H1 (cell line): ENCODE results near the gene MYH6. TPM values are rescaled to one million over a fixed set of nuclear protein-coding genes. Genes with fewer than 3 reads are reported as not detected.

ENCODE experiments used
- CTCF ChIA-PET: fragments of 300-600 bp; sonication (Branson Sonifier 250); formaldehyde crosslinking; loops from one replicate; lab custom pipeline; 2021; ENCODE audit not compliant: partially characterized antibody; lab: Charles Lee
- POLR2A ChIA-PET: fragments of 300-600 bp; sonication (Branson Sonifier 250); formaldehyde crosslinking; loops from one replicate; lab custom pipeline; 2021; ENCODE audit warnings: inconsistent platforms; ENCODE audit not compliant: partially characterized antibody; lab: Charles Lee
- DNase-seq, 2 experiments: peaks; one replicate each; pipeline versions ENCODE4 v3.0.0 to v3.0.0-alpha.2; 2010 to 2022; ENCODE audit warnings: low spot score in 2 of 2, low read depth in 1 of 2, mixed read lengths in 1 of 2
- FAIRE-seq: peaks from 2 replicates; lab custom pipeline; 2011; peaks lifted over from hg19 to GRCh38; lab: Jason Lieb, UNC
- H2AFZ ChIP-seq: 2 replicates; pipeline ENCODE4 v1.8.1; 2012; ENCODE audit warnings: low read length, inconsistent platforms
- H2AK5ac ChIP-seq: 2 replicates; pipeline ENCODE4 v1.6.1; 2013; ENCODE audit warnings: low read depth, low read length
- H2BK120ac ChIP-seq: replicated peaks from 2 replicates; pipeline ENCODE3; 2013; ENCODE audit warnings: low read depth, low read length, inconsistent platforms
- H2BK12ac ChIP-seq: 2 replicates; pipeline ENCODE4 v1.6.1; 2013; ENCODE audit warnings: low read depth, low read length
- H2BK15ac ChIP-seq: 2 replicates; pipeline ENCODE4 v1.6.1; 2013; ENCODE audit warnings: low read length
- H2BK20ac ChIP-seq: 2 replicates; pipeline ENCODE4 v1.6.1; 2013; ENCODE audit warnings: low read length
- H2BK5ac ChIP-seq: 2 replicates; pipeline ENCODE4 v1.6.1; 2013; ENCODE audit warnings: low read depth, low read length
- H3K14ac ChIP-seq: 2 replicates; pipeline ENCODE4 v1.6.1; 2013; ENCODE audit warnings: inconsistent platforms; ENCODE audit not compliant: insufficient read length
- H3K18ac ChIP-seq: 2 replicates; pipeline ENCODE4 v1.6.1; 2013; ENCODE audit warnings: low read length; ENCODE audit errors: extremely low read depth
- H3K23ac ChIP-seq: 2 replicates; pipeline ENCODE4 v1.6.1; 2013; ENCODE audit warnings: inconsistent platforms; ENCODE audit not compliant: insufficient read length
- H3K23me2 ChIP-seq: 2 replicates; pipeline ENCODE4 v1.6.1; 2013; ENCODE audit warnings: low read depth, low read length
- H3K27ac ChIP-seq: 2 replicates; pipeline ENCODE4 v1.6.1; 2011; ENCODE audit warnings: low read depth, low read length, inconsistent platforms
- H3K27me3 ChIP-seq, 4 experiments: replicated peaks in 1 of 4; 1 replicate in 1 of 4; 2 replicates in 3 of 4; pipeline versions ENCODE4 v1.6.1 to v1.8.1; 2011 to 2013; ENCODE audit warnings: low read length in 3 of 4, mild to moderate bottlenecking in 3 of 4, inconsistent platforms in 2 of 4, mixed read lengths in 2 of 4, moderate library complexity in 1 of 4; ENCODE audit not compliant: control insufficient read depth in 3 of 4, insufficient read depth in 3 of 4; ENCODE audit errors: extremely low read depth in 1 of 4
- H3K36me3 ChIP-seq, 4 experiments: 2 replicates each; pipeline versions ENCODE4 v1.6.1 to v1.8.1; 2011 to 2013; ENCODE audit warnings: mild to moderate bottlenecking in 4 of 4, low read length in 3 of 4, moderate library complexity in 2 of 4, control low read depth in 1 of 4, inconsistent platforms in 1 of 4; ENCODE audit not compliant: insufficient read depth in 4 of 4, control insufficient read depth in 2 of 4
- H3K4ac ChIP-seq: replicated peaks from 2 replicates; pipeline ENCODE3; 2013; ENCODE audit warnings: low read length, low read depth, mixed read lengths, inconsistent platforms; ENCODE audit not compliant: insufficient read length
- H3K4me1 ChIP-seq, 4 experiments: replicated peaks in 1 of 4; 1 replicate in 1 of 4; 2 replicates in 3 of 4; pipeline versions ENCODE4 v1.6.1 to v1.8.1; 2011 to 2013; ENCODE audit warnings: low read length in 3 of 4, inconsistent platforms in 2 of 4, mixed read lengths in 1 of 4; ENCODE audit not compliant: insufficient read depth in 4 of 4, control insufficient read depth in 3 of 4
- H3K4me2 ChIP-seq, 2 experiments: 2 replicates each; pipeline versions ENCODE4 v1.6.1 to v1.8.1; 2011 to 2013; ENCODE audit warnings: low read depth in 2 of 2, low read length in 2 of 2, control low read depth in 1 of 2, inconsistent platforms in 1 of 2, mild to moderate bottlenecking in 1 of 2; ENCODE audit not compliant: insufficient read depth in 1 of 2
- H3K4me3 ChIP-seq, 4 experiments: fragments of 200-600, 300-600 bp in 1 of 4; sonication (generic), shearing (Covaris generic), sonication (Bioruptor Twin) in 1 of 4; 2 replicates each; pipeline versions ENCODE4 v1.5.1 to v1.8.1; 2011 to 2016; ENCODE audit warnings: low read length in 4 of 4, low read depth in 3 of 4, control low read depth in 2 of 4, inconsistent platforms in 2 of 4, mild to moderate bottlenecking in 2 of 4, mixed read lengths in 1 of 4, moderate library complexity in 1 of 4; ENCODE audit not compliant: insufficient read depth in 2 of 4; ENCODE audit errors: extremely low read depth in 1 of 4
- H3K56ac ChIP-seq: replicated peaks from 2 replicates; pipeline ENCODE3; 2013; ENCODE audit warnings: low read depth, mild to moderate bottlenecking, mixed read lengths, low read length, inconsistent platforms; ENCODE audit not compliant: insufficient read length
- H3K79me1 ChIP-seq: 2 replicates; pipeline ENCODE4 v1.6.1; 2013; ENCODE audit warnings: low read depth, low read length, control low read depth
- H3K79me2 ChIP-seq, 2 experiments: 2 replicates each; pipeline versions ENCODE4 v1.6.1 to v1.8.1; 2012 to 2013; ENCODE audit warnings: low read length in 2 of 2, mild to moderate bottlenecking in 2 of 2, inconsistent platforms in 1 of 2; ENCODE audit not compliant: insufficient read depth in 2 of 2, control insufficient read depth in 1 of 2
- H3K9ac ChIP-seq, 4 experiments: replicated peaks in 1 of 4; 1 replicate in 1 of 4; 2 replicates in 3 of 4; pipeline versions ENCODE4 v1.6.1 to v1.8.1; 2011 to 2013; ENCODE audit warnings: low read depth in 3 of 4, low read length in 3 of 4, control low read depth in 2 of 4, mild to moderate bottlenecking in 2 of 4, moderate library complexity in 2 of 4, inconsistent platforms in 1 of 4; ENCODE audit errors: extremely low read depth in 1 of 4
- H3K9me3 ChIP-seq, 2 experiments: 2 replicates each; pipeline versions ENCODE4 v1.6.1 to v1.8.1; 2012 to 2013; ENCODE audit warnings: mild to moderate bottlenecking in 2 of 2, moderate library complexity in 2 of 2, control low read depth in 1 of 2, inconsistent platforms in 1 of 2, low read depth in 1 of 2, low read length in 1 of 2, mixed read lengths in 1 of 2; ENCODE audit not compliant: insufficient read depth in 2 of 2
- H4K20me1 ChIP-seq, 2 experiments: replicated peaks in 1 of 2; 2 replicates each; pipeline versions ENCODE3 to v1.8.1; 2011 to 2013; ENCODE audit warnings: inconsistent platforms in 2 of 2, low read length in 2 of 2, mild to moderate bottlenecking in 1 of 2; ENCODE audit not compliant: insufficient read depth in 2 of 2, control insufficient read depth in 1 of 2
- H4K5ac ChIP-seq: 2 replicates; pipeline ENCODE4 v1.6.1; 2013; ENCODE audit warnings: low read length, low read depth, mixed read lengths, inconsistent platforms; ENCODE audit not compliant: insufficient read length
- H4K8ac ChIP-seq: 2 replicates; pipeline ENCODE4 v1.8.0; 2013; ENCODE audit warnings: mild to moderate bottlenecking, moderate library complexity, low read length, inconsistent platforms; ENCODE audit not compliant: insufficient read depth; ENCODE audit errors: extremely low read depth
- H4K91ac ChIP-seq: replicated peaks from 2 replicates; pipeline ENCODE3; 2013; ENCODE audit warnings: low read length, mixed read lengths, inconsistent platforms; ENCODE audit not compliant: insufficient read length
- ASH2L ChIP-seq: fragments of 200-600, 300-600 bp; sonication (generic); IDR thresholded peaks from one replicate; pipeline ENCODE4 v1.7.1; 2017; ENCODE audit warnings: low read length
- CBX5 ChIP-seq: fragments of 300-800, 300-1000 bp; sonication (generic); IDR thresholded peaks from 2 replicates; pipeline ENCODE4 v1.7.1; 2016; ENCODE audit warnings: antibody characterized with exemption, low read length, low read depth
- CEBPB ChIP-seq: IDR thresholded peaks from 2 replicates; pipeline ENCODE4 v1.6.1; 2012; ENCODE audit warnings: low read depth, low read length
- CTBP2 ChIP-seq: IDR thresholded peaks from 2 replicates; pipeline ENCODE4 v1.7.0; 2011; ENCODE audit warnings: borderline replicate concordance, mild to moderate bottlenecking, moderate library complexity, mixed read lengths, low read length; ENCODE audit not compliant: insufficient read depth, insufficient read length
- GTF2F1 ChIP-seq: IDR thresholded peaks from 2 replicates; pipeline ENCODE4 v1.6.1; 2012; ENCODE audit warnings: low read depth, low read length, improper control_type of control experiment, borderline replicate concordance
- PHF8 ChIP-seq: fragments of 200-600 bp; sonication (generic); conservative IDR thresholded peaks from 2 replicates; pipeline ENCODE4 v1.7.1; 2012; ENCODE audit warnings: low read depth, mild to moderate bottlenecking, inconsistent platforms, low read length, moderate library complexity
- POU5F1 ChIP-seq: IDR thresholded peaks from 2 replicates; pipeline ENCODE4 v1.6.1; 2011; ENCODE audit warnings: low read depth, mild to moderate bottlenecking, low read length, moderate library complexity
- RFX5 ChIP-seq: IDR thresholded peaks from 2 replicates; pipeline ENCODE4 v1.6.1; 2011; ENCODE audit warnings: low read depth, low read length, improper control_type of control experiment, borderline replicate concordance
- RNF2 ChIP-seq: fragments of 200-900, 300-1000 bp; sonication (generic); IDR thresholded peaks from 2 replicates; pipeline ENCODE4 v1.7.1; 2016; ENCODE audit warnings: borderline replicate concordance, low read depth, mild to moderate bottlenecking, antibody characterized with exemption, low read length; ENCODE audit not compliant: poor library complexity, severe bottlenecking; ENCODE audit errors: missing control alignments
- TBP ChIP-seq: IDR thresholded peaks from 2 replicates; pipeline ENCODE4 v1.6.1; 2011; ENCODE audit warnings: low read depth, low read length, improper control_type of control experiment
- WGBS, 2 experiments: shearing (Covaris generic) in 1 of 2; methylation state at CpG; one replicate each; pipeline versions ENCODE4 v1.1.6 to v1.1.7; 2013 to 2015; ENCODE audit warnings: low lambda C conversion rate in 2 of 2, mixed read lengths in 2 of 2, inconsistent platforms in 1 of 2, low coverage in 1 of 2, missing lambda C conversion rate in 1 of 2; ENCODE audit not compliant: insufficient replicate concordance in 2 of 2, insufficient coverage in 1 of 2, insufficient read length in 1 of 2; ENCODE audit errors: extremely low coverage in 1 of 2, missing lambda C conversion rate in 1 of 2; 5-methylcytosine and 5-hydroxymethylcytosine counted together
- polyA plus RNA-seq, 7 experiments: library from polyadenylated mRNA; depleted of rRNA in 3 of 7; stranded (reverse) in 5 of 7; unstranded in 2 of 7; fragments of >200 nt in 5 of 7; fragments of 200-250 nt in 2 of 7; gene quantifications; 1 replicate in 5 of 7; 2 replicates in 1 of 7; 4 replicates in 1 of 7; pipeline versions ENCODE4 v1.2.1 to v1.2.3, GENCODE V29; 2011 to 2013; ENCODE audit warnings: missing spikeins in 2 of 7, mixed read lengths in 2 of 7
- total RNA-seq: library from RNA; stranded (reverse); fragmentation: NEBNext Ultra II Directional; extraction: Animal tissue kit (Norgen Biotek cat#: 25700); gene quantifications from 2 replicates; pipeline ENCODE4 v1.2.1, GENCODE V29; 2021
- TF ChIP-seq, protein P1 (sequence below): IDR thresholded peaks from 2 replicates; pipeline ENCODE4 v1.6.1; 2012; ENCODE audit warnings: inconsistent platforms
- TF ChIP-seq, protein P2 (sequence below): IDR thresholded peaks from 2 replicates; pipeline ENCODE4 v1.6.1; 2011; ENCODE audit warnings: low read depth, mild to moderate bottlenecking, low read length; ENCODE audit not compliant: insufficient read depth

The MYH6 gene
- total and polyA plus RNA-seq, 2 of the 8 experiments (the other 6 are each of a cell fraction or from before 2014, with no cell fraction given): 0.03 TPM; not detected in 1

DNA sequence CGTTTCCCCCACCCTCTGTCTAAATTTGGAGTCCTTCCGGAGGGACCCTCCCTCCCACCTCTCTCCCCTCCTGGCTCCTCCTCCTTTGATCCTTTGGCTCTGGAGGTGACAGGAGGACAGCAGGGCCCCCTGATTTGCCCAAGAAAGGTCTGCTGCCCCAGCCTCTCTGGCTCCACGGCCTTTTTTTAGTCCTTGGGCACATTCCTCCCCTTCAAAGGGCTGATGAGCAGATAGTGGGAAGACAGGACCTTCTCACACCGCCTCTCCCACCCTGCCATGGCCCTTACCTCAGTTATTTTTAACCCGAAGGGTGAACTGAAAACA, 196 bp upstream of the MYH6 start:
- no peak for DNase-seq
- TF ChIP-seq PHF8: no peak
- TF ChIP-seq POU5F1: no peak
- no peak for TF ChIP-seq GTF2F1
- TF ChIP-seq, protein P1, sequence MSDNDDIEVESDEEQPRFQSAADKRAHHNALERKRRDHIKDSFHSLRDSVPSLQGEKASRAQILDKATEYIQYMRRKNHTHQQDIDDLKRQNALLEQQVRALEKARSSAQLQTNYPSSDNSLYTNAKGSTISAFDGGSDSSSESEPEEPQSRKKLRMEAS: no peak
- TF ChIP-seq TBP: no peak
- no peak for TF ChIP-seq RNF2
- no peak for TF ChIP-seq ASH2L
- TF ChIP-seq CEBPB: no peak
- TF ChIP-seq CBX5: no peak
- TF ChIP-seq RFX5: no peak
- no peak for TF ChIP-seq CTBP2
- TF ChIP-seq, protein P2, sequence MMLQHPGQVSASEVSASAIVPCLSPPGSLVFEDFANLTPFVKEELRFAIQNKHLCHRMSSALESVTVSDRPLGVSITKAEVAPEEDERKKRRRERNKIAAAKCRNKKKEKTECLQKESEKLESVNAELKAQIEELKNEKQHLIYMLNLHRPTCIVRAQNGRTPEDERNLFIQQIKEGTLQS: no peak

More for the DNA sequence above, 196 bp upstream of the MYH6 start:
- WGBS, 2 experiments: 77% methylated on average over 5 of the region's 5 CpGs; no CpG with 5 or more reads in 1 of the 2 experiments
- Histone ChIP-seq H3K23ac (no peak overlapping the region), H2BK15ac (no peak overlapping the region), H3K23me2 (no peaks in the 10 kb centered on the region), H3K36me3 (no peaks in the 10 kb centered on the region), H4K91ac (no peak overlapping the region), H3K18ac (no peak overlapping the region), H2BK120ac (no peak overlapping the region), H3K14ac (no peak overlapping the region), H2BK12ac (no peak overlapping the region), H3K79me1 (no peaks in the 10 kb centered on the region), H4K5ac (no peak overlapping the region), H3K4me1 (no peaks in the 10 kb centered on the region; a peak in 1 of 7 replicates), H3K4me2 (no peak overlapping the region), H2BK20ac (no peak overlapping the region), H3K27me3 (no peaks in the 10 kb centered on the region; a peak in 3 of 7 replicates), H3K9me3 (no peaks in the 10 kb centered on the region), H3K56ac (no peak overlapping the region), H4K20me1 (no peaks in the 10 kb centered on the region), H2AK5ac (no peak overlapping the region), H4K8ac (no peak overlapping the region), H3K4me3 (no peak overlapping the region), H2BK5ac (no peak overlapping the region), H3K27ac (no peak overlapping the region), H2AFZ (no peak overlapping the region), H3K4ac (no peak overlapping the region), H3K79me2 (no peaks in the 10 kb centered on the region), H3K9ac (no peak overlapping the region)
- no peak for FAIRE-seq
- ChIA-PET POLR2A (interaction anchor here (0.5 kb wide), 1 partner anchor 683 kb away, joined by 3 read pairs; no protein-coding TSS in a partner anchor), CTCF (no interaction called here)
